Activated CD4-positive, CD25-positive, alpha-beta regulatory T cell treated with anti-CD3 and anti-CD28 coated beads, Interleukin-2, amount 50 U/mL, for 72 hours (primary cell): ENCODE results near the gene TAF6.

Source experiments
- DNase-seq: peaks from one replicate; pipeline ENCODE4 v3.0.0; 2021

Gene TAF6

GRCh38 chr7:100119970-100120732 is 993 bp upstream of the TAF6 start:
- DNase-seq: no peak

DNA sequence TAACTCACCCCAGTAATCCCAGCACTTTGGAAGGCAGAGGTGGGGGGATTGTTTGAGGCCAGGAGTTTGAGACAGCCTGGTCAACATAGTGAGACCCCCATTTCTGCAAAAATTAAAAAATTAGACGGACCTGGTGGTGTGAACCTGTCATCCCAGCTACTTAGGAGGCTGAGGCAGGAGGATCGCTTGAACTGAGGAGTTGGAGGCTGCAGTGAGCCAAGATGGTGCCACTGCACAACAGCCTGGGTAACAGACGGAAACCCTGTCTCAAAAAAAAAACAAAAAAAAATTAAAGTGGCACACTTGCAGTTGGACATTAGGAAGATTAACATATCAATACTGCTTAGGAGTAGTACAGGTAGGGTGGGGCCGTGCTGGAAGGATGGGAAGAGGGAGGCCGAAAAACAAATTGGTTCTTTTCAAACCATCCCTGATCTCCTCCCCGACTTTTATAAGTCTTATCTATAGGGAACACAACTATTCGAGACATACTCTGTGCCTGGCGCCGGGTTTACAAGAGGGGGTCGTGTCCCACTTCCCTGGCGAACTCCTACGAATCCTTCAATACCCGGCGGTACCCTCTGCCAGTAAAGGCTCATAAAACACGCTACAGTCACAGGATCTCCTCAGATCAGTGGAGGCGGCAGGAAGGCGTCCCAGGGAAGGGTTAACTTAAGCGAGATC is 628 bp downstream of the TAF6 start:
- DNase-seq: no peak

- DNase-seq: no peak
These were observed 4.1 kb downstream of the TAF6 start for GRCh38 chr7:100115026-100115425.

DNA sequence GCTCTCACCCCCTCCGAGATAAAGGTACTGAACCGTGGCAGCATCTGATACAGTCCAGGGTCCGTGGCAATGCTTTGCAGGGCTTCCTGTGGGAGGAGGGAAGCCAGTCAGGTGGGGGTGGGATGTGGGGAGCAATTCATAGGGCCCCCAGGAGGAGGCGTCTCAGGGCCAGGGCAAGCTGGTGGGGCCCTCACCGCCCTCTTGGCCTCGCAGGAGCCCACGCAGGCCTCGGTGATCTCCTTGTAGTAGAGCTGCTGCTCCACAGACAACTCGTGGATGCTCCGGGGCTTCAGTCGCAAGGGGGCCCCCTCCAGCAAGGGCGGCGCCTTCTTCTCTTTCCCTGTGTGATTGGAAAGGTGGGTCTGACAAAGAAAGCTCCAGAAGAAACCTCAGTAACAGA is 7.2 kb downstream of the TAF6 start:
- DNase-seq: no peak

- DNase-seq: no peak
These were observed 8.0 kb downstream of the TAF6 start for GRCh38 chr7:100111156-100111555.

DNA sequence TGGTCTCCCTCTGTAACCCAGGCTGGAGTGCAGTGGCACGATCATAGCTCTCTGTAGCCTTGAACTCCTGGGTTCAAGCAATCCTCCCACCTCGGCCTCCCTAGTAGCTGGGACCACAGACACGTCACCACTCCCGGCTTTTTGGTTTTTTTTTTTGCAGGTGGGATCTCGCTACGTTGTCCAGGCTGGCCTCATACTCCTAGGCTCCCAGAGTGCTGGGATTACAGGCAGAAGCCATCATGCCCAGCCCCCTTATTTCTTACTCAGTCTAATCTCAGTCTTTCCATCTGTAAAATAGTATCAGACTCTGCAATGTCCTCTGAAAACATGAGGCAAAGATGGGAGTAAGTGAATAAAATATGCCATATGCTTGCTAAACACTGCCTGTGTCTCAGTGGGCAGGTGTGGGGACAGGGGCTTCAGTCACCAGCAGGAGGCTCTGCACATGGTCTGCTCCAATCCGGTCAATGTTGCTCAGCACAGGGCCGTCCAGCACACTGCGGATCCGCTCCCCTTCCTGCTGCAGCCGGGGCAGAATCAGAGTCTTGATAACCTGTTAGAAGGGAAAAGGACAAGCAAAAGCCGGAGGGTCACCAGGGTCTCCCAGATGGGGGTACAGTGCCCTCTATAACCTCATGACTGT is 9.5 kb downstream of the TAF6 start:
- no peak for DNase-seq

GRCh38 chr7:100107890-100108289 is 11.3 kb downstream of the TAF6 start:
- DNase-seq: no peak

GRCh38 chr7:100107125-100107737 is 11.9 kb downstream of the TAF6 start:
- DNase-seq: no peak

GRCh38 chr7:100106633-100107032 is 12.5 kb downstream of the TAF6 start:
- DNase-seq: no peak

- no peak for DNase-seq
These were observed 13.6 kb downstream of the TAF6 start for GRCh38 chr7:100105534-100105933.

GRCh38 chr7:100102950-100103840 is 16.0 kb downstream of the TAF6 start:
- DNase-seq: no peak

- DNase-seq: peak; percentile 97
These were observed 17.9 kb downstream of the TAF6 start, which contains the start of the genes AP4M1 and MCM7 for GRCh38 chr7:100101016-100101862. TSS of gene AP4M1 (plus strand) at chr7:100101643. CDS start at chr7:100101715, 72 bp downstream. TSS of gene MCM7 (minus strand) at chr7:100101397. CDS start at chr7:100101294, 103 bp downstream.

DNA sequence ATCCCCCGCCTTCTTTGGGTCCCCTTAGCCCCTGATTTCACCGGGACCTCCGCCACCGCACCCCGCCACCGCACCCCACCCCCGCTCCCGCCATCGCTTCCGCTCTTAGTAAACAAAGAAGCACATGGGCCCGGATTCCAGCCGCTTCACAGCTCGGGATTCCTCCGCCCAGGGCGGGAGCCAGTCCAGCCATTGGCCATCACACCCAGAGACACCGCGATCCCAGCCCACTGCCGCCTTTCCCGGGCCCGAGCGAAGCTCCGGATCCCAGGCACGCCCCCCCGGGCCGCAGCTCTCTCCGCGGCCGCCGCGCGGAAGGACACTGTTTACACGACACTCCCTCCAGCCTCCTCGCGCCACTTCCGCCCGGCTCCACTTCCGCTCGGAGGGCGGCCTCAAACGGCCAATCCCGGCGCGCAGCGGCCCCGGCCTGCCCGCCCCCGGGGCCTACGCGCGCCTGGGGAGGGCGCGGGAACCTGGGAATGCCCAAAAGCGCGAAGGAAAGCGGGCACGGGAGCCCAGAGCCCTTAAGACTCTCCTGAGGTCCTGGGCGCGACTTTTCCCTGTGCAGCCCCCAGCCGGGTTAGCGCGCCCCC is 18.6 kb downstream of the TAF6 start:
- peak; percentile 87 for DNase-seq

DNA sequence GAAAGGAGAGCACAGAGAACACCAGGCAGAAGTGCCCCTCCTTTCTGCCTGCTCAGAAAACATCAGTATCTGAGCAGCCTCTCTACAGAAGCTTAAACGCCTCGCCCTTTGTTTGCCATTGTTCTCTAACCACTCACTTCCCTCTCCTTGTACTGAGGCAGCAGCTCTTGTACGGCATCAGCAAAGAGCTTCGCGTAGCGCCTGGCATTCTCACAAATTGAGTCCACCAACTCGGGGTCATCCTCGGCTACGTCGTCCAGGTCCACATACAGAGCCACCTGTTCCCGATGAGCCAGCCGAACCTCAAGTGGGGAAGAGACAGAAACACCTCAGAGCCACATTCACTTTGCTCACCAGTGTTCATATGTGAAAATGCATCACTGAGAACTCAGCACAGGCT is 19.7 kb downstream of the TAF6 start:
- no peak for DNase-seq

- no peak for DNase-seq
These were observed 20.2 kb downstream of the TAF6 start for GRCh38 chr7:100098913-100099312.

GRCh38 chr7:100095704-100096103 is 23.5 kb downstream of the TAF6 start:
- no peak for DNase-seq

DNA sequence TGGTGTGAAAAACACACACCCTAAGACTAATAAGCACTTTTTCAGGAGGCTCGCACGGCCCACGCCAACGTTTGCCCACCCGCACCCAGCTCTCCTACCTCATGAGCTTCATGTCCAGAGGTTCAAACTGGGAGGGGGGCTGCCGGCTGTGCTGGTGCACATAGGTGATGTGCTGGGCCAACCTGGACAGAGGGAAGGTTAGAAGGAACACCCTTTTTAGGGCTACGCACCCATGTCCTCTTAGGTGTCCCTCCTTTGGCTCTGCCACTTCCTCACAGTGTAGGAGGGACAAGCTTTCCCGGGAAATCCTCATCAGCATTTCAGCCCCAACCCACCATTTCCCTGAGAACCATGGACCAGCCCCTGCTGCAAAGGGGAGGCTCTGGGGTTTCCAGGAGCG is 23.9 kb downstream of the TAF6 start:
- DNase-seq: no peak

GRCh38 chr7:100093925-100094486 is 25.2 kb downstream of the TAF6 start:
- DNase-seq: no peak

DNA sequence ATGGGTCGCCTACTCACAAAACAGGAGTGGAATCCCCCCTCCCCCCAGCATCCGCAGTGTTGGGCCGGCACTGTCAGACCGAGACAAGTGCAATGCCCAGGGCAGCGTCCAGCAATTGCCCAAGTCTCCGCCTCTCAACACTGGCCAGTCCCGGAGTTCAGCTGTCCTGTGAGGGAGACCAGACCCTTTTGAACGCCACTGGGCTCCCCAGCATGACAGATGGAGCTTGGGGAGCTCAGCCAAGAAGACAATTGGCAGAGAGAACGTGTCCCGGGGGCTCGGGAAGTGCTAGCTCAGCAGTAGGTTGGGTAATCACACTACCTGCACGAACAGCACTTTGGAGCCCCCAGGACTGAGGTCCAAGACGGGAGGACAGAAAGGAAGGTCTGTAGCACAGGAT is 25.7 kb downstream of the TAF6 start:
- DNase-seq: no peak

- no peak for DNase-seq
These were observed 26.1 kb downstream of the TAF6 start for GRCh38 chr7:100093054-100093453.
